ENCODE measurements around the gene SMARCA2.

SMARCA2 gene

DNA sequence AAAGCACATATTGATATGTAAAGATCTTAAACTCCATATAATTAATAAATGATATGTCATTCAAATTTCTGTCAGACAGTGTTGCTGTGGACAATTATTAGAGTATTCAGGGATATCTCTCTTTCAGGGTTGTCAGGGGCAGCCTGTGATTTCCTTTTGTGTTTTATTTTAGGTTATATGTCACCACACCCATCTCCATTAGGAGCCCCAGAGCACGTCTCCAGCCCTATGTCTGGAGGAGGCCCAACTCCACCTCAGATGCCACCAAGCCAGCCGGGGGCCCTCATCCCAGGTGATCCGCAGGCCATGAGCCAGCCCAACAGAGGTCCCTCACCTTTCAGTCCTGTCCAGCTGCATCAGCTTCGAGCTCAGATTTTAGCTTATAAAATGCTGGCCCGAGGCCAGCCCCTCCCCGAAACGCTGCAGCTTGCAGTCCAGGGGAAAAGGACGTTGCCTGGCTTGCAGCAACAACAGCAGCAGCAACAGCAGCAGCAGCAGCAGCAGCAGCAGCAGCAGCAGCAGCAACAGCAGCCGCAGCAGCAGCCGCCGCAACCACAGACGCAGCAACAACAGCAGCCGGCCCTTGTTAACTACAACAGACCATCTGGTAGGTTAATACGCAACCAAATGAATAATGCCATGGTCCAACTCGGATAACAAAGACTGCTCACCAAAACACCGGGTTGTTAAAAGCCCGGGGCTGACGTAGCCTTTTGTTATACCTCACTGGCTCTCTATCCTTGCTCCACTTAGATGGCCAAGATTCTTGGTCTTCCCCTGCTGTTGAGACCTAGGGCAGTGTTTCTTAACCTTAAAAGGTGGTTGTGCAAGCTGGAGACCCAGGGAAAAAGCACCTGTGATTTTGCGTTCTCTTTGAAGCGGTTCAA, 24.4 kb downstream of the SMARCA2 start:
- no peak for DNase-seq (ENCODE audit: low read depth in 2 of 2)

DNA sequence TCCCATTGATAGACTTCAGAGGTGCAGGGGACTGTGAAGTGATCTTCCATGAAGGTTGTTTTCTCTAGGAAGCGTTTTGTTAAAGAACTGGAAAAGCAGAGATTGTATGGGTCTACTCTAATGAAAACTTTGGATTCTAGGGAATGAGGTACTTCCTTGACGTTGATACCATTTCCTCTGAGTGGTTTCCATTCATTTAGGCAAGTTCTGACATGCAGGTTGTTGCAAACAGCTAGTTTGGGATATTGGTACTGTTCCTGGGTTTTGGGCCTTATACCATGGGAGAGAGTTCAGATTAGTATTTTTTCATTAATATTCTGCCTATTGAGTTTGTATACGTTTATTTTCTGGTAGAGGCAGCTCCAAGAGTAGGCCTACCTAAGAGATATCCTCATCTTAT, 25.7 kb downstream of the SMARCA2 start:
- no peak for DNase-seq (ENCODE audit: low read depth in 2 of 2)

DNA sequence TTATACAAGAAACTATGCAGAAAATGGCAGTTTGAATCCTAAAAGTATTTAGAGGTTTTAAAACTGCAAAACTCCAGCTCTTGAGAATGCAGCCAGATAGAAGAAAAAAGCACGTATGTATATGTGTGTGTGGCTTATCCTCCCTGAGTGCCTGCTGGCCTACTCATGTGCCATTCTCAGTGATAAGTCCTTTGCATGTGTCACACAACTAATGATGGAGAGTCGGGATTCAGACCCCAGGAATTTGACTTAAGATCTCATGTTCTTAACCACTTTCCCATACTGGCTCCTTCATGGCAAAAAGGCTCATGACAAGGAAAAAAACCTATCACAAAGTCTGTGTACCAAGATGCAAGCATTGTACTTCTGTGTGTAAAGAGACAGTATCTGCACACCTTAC, 26.6 kb downstream of the SMARCA2 start:
- no peak for DNase-seq (ENCODE audit: low read depth in 2 of 2)

DNA sequence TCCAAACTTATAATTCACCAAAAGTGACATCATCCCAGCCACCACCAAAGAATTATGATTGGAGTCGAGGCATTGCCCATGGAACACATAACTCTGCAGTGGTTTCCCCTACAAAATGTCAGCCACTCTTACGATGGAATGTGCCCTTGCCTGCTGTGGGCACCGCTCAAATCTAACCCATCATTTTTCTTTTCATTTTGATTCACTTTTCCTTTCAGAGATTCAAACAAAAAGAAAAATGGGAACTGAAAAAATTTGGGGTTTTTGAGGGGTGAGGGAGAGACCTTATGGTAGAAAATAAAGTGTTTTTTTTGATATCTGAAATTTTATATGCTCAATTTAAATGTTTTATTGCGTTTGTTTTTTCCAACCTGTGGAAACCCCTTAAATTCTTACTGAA, 28.1 kb downstream of the SMARCA2 start:
- no peak for DNase-seq (ENCODE audit: low read depth in 2 of 2)

DNA sequence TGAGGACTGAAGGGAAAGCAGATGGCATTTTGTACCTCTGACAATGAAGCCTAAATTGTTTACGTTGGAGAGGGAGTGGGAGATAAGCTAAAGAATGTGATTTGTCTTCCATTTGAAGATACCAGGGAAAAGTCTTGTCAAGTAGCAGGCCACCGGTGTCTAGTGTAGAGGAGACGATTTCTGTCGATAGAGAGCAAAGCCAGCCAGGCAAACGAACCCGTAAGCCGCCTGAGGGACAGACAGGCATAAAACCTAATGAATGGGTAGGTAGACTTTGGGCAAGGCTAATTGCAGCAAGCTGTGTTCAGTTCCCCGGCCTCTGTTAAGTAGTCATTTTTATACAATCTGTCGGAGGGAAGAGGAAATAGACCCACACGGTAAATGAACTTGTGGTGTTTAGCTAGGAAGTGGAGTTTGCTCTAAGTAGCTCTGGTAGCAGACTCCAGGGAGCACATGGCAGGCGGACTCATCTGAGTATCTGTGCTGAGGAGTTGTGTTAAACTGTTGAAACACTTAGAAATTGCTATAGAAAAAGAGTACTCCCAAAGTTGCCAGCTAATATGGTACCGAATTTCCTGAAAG, 28.8 kb downstream of the SMARCA2 start:
- DNase-seq (ENCODE audit: low read depth in 2 of 2): no peak

DNA sequence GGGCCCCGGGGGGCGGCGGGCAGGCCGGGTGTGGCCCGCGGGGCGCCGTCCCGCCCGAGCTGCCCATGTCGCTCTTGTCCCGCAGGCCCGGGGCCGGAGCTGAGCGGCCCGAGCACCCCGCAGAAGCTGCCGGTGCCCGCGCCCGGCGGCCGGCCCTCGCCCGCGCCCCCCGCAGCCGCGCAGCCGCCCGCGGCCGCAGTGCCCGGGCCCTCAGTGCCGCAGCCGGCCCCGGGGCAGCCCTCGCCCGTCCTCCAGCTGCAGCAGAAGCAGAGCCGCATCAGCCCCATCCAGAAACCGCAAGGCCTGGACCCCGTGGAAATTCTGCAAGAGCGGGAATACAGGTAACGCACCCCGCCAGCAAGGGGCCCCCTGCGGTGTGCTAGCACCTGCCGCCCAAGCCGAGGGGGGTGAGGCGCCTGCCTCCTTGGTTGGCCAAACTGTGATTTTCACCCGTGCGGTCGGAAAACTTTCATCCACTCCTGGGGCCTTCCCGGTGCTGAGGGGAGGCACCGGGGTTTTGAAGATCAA, 32.1 kb downstream of the SMARCA2 start:
- no peak for DNase-seq (ENCODE audit: low read depth in 2 of 2)

DNA sequence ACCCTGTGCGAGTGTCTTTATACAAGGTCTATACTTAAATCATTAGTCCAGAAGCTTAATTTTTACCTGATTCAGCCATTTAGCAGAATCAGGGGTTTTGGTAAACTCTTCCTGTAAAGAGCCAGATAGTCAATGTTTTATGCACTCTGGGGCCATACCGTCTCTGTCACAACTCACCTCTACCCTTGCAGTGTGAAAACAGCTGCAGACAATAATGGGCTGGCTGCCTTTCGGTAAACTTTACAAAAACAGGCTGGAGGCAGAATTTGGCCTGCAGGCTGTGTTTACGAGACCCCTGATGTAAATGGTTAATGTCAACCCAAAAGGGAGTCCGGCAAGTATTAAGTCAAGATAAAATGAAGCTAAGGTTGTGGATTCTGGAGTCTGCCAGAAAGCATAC, 32.8 kb downstream of the SMARCA2 start:
- DNase-seq (ENCODE audit: low read depth in 2 of 2): no peak

DNA sequence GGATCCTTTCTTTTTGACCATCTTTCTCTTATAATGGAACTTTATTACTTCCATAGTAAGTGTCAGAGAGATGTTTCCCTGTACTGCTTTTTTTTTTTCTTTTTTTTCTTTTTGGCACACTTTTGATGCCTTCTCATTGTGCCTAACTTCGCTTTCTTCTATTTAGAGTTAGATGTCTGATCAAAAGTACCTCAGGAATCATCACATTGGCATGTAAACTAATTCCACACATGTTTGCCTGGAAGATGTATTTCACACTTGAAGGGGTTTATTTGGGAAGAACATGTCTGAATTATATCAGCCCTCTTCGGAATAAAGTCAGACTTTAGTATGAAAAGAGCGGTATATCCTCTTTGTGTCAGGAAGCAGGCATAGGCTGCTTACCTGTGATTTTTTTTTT, 35.1 kb downstream of the SMARCA2 start:
- DNase-seq (ENCODE audit: low read depth in 2 of 2): no peak

DNA sequence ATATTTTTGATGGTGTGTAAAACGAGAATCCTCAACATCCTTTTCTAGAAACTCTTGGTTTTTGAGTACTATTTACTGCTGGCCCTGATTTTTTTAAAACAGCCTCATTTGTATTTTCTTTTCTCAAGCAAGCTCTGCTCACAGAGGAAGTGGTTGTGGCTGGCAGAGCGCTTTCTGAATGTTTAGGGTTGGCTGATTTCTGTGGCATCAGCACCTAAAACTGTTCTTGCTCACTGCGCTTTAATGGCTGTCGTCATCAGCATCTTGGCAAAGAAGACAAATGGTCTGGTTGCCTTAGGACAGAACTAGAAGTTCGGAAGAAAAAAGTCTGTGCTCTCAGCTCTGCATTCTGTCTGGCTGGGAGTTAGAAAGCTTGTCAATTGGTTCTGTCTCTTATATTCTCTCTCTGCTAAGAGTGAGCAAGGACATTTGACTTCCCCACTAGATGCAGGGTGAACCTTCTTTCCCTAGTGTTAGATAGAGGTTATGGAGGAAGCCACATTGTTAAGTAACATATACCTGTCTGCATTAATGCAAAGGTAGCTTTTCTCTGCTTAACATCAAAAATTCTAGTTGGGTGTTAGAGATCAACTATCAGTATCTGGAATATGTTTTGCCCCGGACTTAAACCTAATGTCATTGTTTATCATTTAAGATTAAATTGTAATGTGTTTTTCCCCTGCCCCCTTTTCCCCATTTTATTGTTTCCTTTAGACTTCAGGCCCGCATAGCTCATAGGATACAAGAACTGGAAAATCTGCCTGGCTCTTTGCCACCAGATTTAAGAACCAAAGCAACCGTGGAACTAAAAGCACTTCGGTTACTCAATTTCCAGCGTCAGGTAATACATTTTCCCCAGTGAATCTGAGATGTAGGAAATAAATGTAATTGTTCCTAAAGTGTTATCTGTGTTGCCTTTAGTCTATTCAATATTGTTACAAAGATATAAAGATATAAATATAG, 39.0 kb downstream of the SMARCA2 start:
- DNase-seq (ENCODE audit: low read depth in 2 of 2): peak; percentile 15 to 29

DNA sequence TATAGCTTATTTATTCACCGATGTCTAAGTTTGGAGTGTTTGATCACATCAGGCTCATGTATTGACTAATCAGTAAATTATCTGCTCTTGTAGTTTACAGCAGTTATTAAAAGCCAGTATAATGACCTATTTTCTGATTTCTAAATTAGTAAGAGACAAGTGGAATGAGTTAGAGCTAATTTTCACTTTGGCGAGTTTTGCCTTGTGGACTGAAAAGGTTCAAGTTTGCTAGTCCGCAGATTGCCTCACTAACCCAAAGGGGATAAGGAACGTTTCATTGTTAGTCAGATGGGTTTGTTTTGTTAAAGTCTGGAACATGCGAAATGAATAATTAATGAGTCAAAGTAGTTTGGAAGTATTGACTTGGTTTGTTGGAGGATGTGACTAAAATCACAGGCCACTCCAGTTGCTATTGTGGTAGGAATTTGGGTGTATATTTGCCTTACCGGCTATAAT, 40.1 kb downstream of the SMARCA2 start:
- DNase-seq (ENCODE audit: low read depth in 2 of 2): no peak

DNA sequence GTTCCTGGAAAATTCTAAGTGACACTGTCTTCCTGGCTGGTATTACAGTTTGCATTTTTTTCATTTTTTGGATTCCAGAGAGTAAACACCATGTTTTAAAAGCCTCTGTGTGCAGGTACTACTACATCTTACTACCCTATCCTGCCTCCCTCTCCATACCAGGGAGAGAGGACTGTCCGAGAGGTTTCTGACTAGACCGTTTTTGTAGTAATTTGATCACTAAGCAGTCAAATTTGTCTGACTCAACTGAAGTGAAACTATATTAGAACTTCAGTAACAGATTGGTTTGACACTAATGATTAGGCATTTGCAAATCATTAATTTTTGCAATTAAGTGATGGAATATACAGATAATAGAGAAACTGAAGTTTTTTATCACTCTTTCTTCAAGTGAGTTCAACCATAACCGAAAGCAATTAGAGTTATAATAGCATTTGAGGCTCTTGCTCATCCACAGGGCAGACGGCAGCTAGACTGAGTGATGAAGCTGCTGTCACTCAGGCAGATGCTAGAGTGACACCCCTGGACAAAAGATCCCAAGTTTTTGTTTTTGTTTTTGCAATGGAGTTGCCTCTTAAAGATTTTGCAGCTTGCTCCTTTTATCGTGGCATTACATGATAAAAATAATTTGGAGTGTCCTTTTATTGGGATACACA, 44.3 kb downstream of the SMARCA2 start:
- no peak for DNase-seq (ENCODE audit: low read depth in 2 of 2)

DNA sequence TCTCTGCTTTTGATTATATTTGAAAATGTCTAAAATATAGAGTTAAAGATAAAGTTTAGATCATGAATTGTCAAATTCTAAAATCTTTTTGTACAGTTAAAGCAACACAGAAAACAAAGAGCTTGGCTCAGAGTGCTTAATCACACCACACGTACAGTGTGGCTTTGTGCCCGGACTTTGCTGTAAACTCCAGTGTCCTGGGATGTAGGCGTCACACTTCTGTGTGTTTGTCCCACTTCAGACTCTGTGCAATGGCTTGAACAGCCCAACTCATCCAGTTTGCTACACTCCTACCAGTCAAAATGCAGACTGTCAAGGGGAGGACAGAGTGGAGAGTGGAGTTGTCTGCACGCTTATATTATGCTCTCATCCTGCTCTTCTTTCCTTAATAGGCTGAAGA, 45.3 kb downstream of the SMARCA2 start:
- DNase-seq (ENCODE audit: low read depth in 2 of 2): no peak

DNA sequence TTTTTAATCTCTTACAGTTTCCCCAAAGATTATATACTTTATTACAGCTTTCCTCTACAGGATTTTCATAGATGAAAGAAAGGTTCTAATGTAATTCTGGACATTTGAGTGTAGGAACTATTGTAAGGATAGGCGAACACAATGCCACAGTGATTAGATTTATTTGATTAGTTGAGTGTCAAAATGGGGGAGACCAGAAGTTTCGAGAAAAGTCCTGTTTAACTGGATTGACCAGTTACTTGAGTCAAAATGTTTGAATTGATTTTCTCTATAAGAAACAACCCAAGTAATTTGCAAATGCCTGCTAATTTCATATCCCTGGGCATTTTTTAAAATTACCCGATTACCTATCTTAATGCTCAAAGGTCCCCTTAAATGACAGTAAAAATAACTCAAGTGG, 50.6 kb downstream of the SMARCA2 start:
- no peak for DNase-seq (ENCODE audit: low read depth in 2 of 2)

DNA sequence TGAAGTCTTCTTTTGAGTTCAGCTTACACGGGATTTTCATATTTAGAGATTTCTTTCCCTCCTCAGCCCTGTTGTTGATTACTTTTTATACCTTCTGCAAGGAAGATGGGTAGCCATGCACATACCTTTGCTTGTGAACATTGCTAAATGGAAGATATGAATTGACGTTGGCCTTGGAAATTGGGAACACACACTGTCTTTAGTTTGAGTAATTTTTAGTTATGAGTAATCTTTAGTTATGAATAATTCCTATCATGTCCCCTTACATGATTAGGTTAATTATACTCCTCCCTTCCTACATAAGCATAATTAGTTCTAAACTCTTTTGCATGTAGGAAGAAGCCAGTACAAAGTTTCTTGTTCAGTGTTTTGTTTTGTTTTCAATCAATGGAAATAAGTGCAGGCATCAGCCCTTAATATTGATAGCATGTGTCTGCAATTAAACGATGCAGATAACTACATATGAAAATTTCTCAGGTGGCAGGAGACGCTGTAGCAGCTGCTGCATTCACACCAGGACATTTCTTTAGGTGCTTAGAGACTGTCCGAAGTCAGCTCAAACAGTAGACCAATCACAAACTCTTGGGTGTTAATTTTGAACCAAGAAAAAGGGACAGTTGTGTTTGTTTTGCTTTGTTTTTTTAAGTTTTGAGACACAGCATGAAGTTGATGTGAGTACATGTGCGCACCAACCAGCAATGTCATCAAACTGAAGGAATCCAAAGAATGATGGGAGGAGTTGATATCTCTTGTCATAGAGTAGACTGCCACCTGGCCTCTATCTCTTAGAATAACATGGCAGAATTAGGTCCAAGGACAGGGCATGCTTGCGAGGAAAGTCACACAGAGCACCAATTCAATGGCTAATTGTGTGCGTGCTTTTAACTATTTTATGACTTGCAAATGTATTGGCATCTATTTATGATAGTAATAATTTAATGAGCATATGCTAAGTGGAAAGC, 51.4 kb downstream of the SMARCA2 start:
- DNase-seq (ENCODE audit: low read depth in 2 of 2): no peak

DNA sequence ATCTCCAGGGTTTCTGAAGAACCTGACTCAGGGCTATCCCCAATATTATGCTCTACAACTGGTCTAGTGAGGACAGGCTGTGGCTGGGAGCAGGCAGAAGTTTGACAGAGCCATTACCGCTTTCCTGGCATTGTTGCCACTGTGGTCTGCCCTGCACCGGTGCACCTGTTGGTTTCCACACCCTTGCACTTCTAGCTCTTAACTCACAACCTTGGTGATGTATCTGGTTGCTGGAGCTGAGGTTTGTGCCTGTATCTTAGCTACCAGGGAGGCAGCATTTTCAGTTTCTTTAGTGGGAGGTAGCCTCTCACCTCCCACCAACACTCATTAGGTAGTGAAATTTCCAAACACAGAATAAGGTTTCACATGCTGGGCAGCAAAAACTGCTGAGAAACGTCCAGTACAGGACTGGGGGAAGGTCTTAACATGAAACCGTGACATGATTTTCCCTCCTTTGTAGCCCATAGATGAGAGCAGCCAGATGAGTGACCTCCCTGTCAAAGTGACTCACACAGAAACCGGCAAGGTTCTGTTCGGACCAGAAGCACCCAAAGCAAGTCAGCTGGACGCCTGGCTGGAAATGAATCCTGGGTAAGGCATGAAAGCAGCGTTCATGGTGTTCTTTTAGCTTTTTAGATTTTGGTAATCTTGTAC, 57.7 kb downstream of the SMARCA2 start:
- DNase-seq (ENCODE audit: low read depth in 2 of 2): no peak

DNA sequence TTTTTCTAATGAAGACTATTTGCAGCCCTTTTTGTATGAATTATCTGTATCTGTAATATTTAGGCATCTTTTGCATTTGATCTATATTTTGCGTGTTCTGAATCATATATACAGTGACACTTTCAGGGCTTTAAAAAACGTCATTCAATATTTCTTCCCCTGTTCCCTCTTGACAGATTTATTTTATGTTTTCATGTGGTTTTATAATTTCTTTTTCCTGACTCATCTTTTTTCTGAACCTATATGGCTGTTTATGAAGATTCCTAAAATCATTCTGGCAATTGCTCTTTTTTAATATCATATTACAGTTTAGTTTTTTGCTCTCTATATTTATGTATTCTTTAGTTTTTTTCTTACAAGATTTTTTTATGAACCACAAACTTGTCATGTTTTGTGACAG, 67.6 kb downstream of the SMARCA2 start:
- no peak for DNase-seq (ENCODE audit: low read depth in 2 of 2)

DNA sequence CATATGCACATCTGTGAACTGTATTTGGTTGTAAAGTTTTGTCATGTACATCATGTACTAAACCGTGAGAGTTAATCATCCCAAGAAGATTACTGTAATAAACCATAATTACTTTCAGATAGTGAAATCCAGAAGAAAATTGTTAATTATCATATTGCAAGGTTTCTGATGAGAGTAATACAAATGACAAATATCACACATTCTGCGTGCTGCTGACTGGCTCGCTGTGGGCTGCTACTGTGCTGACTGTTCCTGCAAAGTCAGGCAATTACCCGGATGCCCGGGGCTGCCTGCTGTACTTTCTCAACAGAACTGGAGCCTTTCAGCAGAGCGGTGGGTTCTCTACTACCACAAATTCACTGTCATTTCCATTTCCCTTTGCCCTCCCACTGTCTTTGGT, 68.3 kb downstream of the SMARCA2 start:
- DNase-seq (ENCODE audit: low read depth in 2 of 2): no peak

DNA sequence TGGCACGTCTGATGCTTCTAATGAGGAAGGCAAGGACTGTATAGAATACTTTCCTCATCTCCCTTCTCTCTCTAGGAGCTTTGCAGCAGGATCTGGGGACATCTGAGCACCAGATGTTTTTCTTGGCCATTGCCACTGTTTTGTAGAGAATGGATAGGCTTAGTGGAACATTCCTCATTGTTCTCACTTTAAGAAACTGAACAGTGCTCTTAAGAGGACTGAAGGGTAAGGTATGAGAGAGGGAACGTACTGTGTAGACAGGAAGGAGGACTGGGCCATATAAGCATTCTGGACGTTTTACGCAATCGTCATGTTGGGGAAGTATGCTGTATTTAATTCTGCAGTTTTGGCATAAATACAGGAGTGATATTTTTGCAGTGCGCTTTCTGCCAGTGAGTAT, 70.6 kb downstream of the SMARCA2 start:
- DNase-seq (ENCODE audit: low read depth in 2 of 2): no peak

DNA sequence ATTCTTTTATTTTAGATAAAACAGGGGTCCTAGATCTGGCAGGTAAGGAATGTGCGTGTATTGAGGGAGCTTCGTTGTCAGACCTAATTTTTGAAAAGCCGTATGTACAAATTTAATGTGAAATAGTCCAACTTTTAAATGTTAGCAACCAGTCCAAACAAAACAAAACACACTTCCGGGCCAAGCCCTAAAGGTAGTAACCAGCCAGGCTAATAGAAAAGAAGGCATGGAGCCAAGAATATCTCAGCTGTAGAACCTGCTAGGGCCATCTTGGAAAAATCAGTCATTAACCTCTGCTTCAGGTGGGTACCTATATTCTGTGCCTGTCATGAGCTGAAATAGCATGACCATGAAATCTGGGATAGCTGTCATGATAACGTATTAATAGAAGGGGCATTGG, 71.0 kb downstream of the SMARCA2 start:
- DNase-seq (ENCODE audit: low read depth in 2 of 2): no peak

DNA sequence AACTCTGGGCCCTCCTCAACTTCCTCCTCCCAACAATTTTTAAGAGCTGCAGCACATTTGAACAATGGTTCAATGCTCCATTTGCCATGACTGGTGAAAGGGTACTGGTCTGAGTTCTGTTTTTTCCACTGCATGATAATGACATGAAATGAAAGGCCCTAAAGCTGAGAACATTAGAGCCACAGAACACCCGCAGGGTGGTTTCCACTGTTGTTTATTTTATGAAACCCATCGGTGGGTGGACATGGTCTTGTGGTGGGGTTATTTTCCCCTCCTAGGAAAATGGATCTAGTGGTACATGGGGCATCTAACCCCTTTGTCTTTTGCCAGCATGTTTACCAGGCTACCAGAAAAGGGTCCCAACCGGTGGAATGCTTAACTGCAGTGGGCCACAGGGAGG, 71.8 kb downstream of the SMARCA2 start:
- no peak for DNase-seq (ENCODE audit: low read depth in 2 of 2)
